Measurements from ENCODE around the gene C16orf89.

The C16orf89 gene

GRCh38 chr16:5003828-5004227 lies 61.9 kb downstream of the C16orf89 start:
- DNase-seq (ENCODE audit: low read depth in 2 of 2) = no peak

- DNase-seq (ENCODE audit: low read depth in 2 of 2) = no peak
These were observed 62.5 kb downstream of the C16orf89 start for GRCh38 chr16:5003211-5003610.

GRCh38 chr16:5002699-5003143 lies 63.0 kb downstream of the C16orf89 start:
- no peak for DNase-seq (ENCODE audit: low read depth in 2 of 2)

- DNase-seq (ENCODE audit: low read depth in 2 of 2) = no peak
These were observed 63.8 kb downstream of the C16orf89 start for GRCh38 chr16:5001986-5002385.

- DNase-seq (ENCODE audit: low read depth in 2 of 2) = no peak
These were observed 64.2 kb downstream of the C16orf89 start for GRCh38 chr16:5001571-5001970.

GRCh38 chr16:5000573-5001001 lies 65.2 kb downstream of the C16orf89 start:
- DNase-seq (ENCODE audit: low read depth in 2 of 2) = no peak

GRCh38 chr16:4994719-4995434 lies 70.9 kb downstream of the C16orf89 start:
- DNase-seq (ENCODE audit: low read depth in 2 of 2) = no peak

Data from stimulated activated CD8-positive, alpha-beta memory T cell treated with anti-CD3 and anti-CD28 coated beads, Interleukin-2, amount 100 ng/mL, for 1 hour (primary cell).